ENCODE data around the gene PRKN.

PRKN gene

GRCh38 chr6:161804838-161805237, 922.7 kb downstream of the PRKN start:
- DNase-seq (ENCODE audit: low read depth in 2 of 2) = peak in 1 of 2 experiments; percentile 3

DNA sequence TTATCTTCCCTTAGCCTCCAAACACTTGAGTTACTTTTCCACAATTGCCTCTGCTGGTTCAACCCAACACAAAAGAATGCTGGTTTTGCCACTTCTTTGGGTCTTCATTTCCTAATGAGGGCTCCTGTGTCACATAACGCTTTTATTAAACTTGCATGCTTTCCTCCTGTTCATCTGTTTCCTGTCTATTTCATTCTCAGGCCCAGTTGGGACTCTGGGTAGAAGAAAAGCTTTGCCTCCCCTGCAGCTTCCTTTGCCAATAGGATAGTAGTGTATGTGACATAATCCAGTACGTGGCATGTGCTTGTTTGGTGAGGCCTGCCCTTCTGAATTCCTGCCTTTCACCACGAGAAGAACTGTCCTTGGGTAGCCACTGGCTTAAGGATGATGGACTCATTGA, 924.4 kb downstream of the PRKN start:
- no peak for DNase-seq (ENCODE audit: low read depth in 2 of 2)

DNA sequence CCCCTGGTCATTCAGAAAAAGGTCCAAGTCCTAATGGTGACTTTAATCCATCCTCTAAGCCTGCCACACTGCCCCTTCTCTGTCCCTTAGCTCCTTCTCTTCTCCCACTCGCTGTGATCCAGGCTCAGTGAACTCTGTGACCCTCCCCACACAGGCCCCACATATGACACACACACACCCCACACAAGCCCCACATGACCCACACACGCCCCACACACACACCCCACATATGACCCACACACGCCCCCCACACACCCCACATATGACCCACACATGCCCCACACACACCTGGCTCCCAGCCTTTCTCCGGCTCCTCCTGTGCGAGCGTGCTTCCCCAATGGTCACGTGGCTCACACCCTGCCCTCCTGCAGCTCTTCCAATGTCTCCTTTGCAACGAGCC, 925.3 kb downstream of the PRKN start:
- no peak for DNase-seq (ENCODE audit: low read depth in 2 of 2)

DNA sequence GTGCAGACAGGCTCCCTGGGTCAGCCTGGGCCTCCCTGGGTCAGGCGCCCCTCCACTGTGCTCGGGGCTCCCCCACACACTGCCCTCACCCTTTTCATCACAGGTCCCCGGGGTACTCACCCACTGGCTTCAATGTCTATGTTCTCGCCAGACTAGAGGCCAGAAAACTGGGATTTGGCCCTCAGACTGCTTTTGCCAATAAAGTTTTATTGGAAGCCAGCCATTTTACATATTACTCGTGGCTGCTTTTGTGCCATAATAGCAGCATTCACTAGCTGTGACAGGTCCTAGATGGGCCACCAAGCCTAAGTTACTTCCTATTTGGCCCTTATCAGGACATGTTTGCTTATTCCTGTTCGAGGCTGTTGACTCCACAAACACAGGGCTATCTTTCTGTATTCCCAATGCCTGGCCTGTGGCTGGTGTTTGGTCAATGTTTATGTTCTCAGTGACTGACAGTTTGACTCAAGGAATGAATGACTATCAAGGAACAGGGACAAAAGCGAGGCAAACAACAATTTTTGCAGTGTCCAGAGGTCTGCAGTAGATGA, 928.6 kb downstream of the PRKN start:
- DNase-seq (ENCODE audit: low read depth in 2 of 2) = no peak

DNA sequence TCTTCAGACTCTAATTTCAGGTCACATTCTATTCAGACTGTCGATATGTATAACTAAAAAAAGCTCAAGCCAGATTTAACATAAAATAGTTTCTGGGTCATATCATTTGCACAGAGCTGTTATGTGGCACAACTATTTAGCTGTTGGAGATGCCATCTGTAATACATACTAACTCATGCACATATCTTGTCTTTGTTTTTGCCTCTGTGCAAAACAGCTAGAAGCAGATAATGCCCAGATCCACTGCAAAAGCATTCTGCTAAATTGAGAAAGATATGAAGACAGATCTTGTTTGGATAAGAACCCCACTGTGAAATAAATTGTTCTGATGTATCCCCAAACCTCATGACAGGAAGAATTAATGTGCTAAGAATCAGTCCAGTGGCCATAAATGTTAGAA, 930.9 kb downstream of the PRKN start:
- DNase-seq (ENCODE audit: low read depth in 2 of 2) = no peak

- DNase-seq (ENCODE audit: low read depth in 2 of 2) = no peak
Measured at GRCh38 chr6:161792851-161793493, 934.6 kb downstream of the PRKN start.

DNA sequence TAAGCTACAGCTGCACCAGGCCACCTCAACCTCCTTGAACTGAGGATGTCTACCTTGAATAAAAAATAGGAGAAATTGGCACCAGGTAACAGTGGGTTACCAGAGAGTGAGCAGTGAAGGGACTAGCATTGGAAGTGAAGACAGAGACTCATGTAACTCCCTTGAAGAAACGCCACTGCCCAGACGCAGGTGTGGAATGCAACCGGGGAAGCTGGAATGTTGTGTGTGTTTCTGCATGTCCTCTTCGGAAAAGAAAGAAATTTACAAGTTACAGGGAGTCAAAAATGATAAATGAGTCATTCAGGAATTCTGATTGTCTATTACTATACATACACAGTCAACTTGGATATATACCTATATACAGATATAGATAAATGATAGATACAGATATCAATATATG, 939.0 kb downstream of the PRKN start:
- no peak for DNase-seq (ENCODE audit: low read depth in 2 of 2)

DNA sequence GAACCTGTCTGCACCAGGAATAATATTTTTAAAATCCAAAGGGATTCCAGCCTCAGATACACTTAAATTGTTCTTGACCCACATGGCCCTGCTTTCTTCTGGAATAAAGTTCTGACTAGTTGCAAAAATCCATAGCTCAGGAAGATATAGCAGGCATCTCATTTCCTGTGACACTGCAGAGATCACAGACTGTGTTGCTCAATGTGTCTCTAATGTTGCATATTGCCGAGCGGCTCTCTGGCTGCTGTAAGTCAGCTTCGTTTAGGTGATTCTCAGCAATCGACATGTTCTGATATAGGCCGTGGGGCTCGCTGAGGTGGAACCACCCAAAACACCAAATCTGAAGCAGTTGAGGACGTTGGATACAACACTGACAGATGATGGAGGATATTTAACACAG, 955.4 kb downstream of the PRKN start:
- no peak for DNase-seq (ENCODE audit: low read depth in 2 of 2)

DNA sequence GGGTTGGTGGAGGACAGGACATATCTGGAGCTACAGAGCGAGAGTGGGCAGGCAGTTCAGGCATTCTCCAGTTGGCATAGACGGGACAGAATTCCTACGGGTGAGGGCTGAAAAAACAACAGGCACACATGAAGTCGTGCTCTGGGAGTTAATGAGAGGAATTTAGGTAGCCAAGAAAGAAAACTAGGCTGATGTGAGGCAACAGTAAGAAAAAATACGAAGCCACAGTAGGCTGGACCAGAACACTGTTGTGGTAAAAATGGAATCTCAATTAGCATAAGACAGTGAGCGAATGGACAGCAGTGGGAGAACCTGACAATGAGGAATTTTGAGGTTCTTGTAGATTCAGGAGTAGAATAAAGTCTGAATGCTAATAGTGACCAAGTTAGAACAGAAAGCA, 965.6 kb downstream of the PRKN start:
- DNase-seq (ENCODE audit: low read depth in 2 of 2) = no peak

DNA sequence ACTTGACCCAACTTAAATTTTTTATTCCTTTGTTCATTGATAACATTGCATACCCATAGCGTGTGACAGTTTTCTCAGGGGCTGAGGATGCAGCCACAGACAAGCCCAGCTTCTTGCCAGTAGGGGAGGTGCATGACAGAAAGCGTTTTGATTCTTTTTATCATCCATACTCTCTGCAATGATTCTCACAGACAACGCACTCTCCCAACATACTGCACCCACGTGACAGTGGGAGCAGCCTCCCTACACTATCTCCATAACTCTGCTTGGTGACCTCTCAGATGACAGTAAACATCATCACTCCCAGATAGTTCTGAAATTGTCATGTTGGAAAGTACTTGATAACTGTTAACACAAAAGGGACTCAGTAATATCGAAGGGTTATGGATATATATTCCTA, 972.5 kb downstream of the PRKN start:
- DNase-seq (ENCODE audit: low read depth in 2 of 2) = no peak

GRCh38 chr6:161750686-161751085, 976.9 kb downstream of the PRKN start:
- no peak for DNase-seq (ENCODE audit: low read depth in 2 of 2)

GRCh38 chr6:161749576-161749975, 978.0 kb downstream of the PRKN start:
- DNase-seq (ENCODE audit: low read depth in 2 of 2) = no peak

GRCh38 chr6:161748535-161749416, 978.8 kb downstream of the PRKN start:
- DNase-seq (ENCODE audit: low read depth in 2 of 2) = peak in 1 of 2 experiments; percentile 10

DNA sequence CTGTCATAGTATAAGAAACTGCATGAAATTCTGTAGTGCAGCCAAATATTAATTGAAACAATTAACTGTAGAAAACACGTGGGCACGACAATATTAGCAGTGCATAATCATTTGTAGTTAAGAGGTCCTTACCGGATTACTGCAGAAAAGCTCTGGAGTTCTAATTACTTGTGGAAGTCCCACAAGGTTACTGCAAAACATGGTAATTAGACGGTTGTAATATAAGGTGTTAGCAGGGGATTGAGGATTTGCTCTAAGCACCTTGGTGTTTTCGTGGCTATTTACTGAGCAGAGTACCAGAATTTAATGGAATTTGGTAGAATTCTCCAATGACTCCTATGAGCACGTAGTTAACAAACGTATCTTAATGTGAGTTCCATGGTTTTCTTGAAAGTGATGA, 980.1 kb downstream of the PRKN start:
- no peak for DNase-seq (ENCODE audit: low read depth in 2 of 2)

- no peak for DNase-seq (ENCODE audit: low read depth in 2 of 2)
Measured at GRCh38 chr6:161745594-161746141, 981.9 kb downstream of the PRKN start.

GRCh38 chr6:161745128-161745527, 982.4 kb downstream of the PRKN start:
- no peak for DNase-seq (ENCODE audit: low read depth in 2 of 2)

- no peak for DNase-seq (ENCODE audit: low read depth in 2 of 2)
Measured at GRCh38 chr6:161744211-161745067, 983.1 kb downstream of the PRKN start.

DNA sequence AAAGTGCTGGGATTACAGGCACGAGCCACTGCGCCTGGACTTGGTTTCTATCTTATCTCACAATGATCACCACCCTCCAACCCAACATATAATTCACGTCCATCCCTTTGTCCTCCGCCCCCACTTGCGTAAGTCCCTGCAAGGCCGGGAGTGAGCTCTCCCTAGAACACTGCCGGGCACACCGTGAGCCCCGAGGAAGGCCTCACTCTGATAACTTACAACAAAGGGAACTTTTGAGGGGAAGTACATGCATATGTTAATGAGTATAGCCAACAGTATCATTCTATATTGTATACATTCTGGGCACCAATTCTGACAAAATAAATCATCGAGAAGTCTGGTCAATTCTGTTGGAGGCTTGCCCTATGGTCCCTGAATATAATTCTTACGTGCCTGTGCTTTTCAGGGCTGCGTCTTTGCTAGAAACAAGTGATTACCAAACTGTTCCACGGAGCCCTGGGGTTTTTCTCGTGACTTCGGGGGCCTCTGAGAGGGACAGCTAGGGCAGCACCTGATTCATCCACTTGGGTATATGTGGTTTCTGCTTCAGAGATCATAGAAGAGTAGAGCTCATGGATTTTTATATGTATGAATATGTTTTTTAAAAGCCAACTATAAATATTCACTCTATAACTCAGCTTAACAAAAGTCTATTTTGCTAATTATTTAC, 983.9 kb downstream of the PRKN start:
- no peak for DNase-seq (ENCODE audit: low read depth in 2 of 2)

- no peak for DNase-seq (ENCODE audit: low read depth in 2 of 2)
Measured at GRCh38 chr6:161740486-161740885, 987.1 kb downstream of the PRKN start.

- DNase-seq (ENCODE audit: low read depth in 2 of 2) = no peak
Measured at GRCh38 chr6:161736781-161737292, 990.7 kb downstream of the PRKN start.

DNA sequence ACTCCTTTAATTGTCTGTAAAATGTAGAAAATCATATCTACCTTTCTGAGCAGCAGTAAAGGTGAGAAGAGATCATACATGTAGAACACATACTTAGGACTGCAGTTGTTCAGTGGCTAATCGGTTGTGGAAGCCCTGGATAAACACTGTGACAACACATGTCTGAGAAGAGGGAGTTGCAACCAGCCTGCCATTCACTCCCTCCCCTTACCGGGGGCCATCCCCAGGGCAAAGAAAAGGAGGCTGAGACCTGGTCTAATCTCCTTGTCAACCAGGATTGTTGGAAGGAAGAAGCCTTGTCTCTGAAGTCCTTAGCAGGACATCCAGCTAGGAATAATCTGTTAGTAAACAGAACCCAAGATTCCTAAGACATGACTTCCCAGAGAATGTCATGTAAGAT, 991.2 kb downstream of the PRKN start:
- DNase-seq (ENCODE audit: low read depth in 2 of 2) = no peak
